GM12878 (cell line): ENCODE data around the gene IFRD2.
A peak's percentile ranks its signal among the peaks of the same experiment; 100 is the strongest.

Experiments used
- CEBPB ChIP-seq, 2 experiments: fragments of 150-350 bp in 1 of 2; IDR thresholded peaks; 2 replicates each; pipeline ENCODE4 v1.6.1; 2012 to 2014; ENCODE audit warnings: low read depth in 2 of 2, low read length in 2 of 2, borderline replicate concordance in 1 of 2, inconsistent platforms in 1 of 2
- CREM ChIP-seq: IDR thresholded peaks from 2 replicates; pipeline ENCODE4 v1.6.1; 2014; ENCODE audit warnings: antibody characterized with exemption, low read depth
- EP300 ChIP-seq, 2 experiments: fragments of 150-350 bp in 1 of 2; IDR thresholded peaks; 2 replicates each; pipeline ENCODE4 v1.6.1; 2011 to 2012; ENCODE audit warnings: low read depth in 2 of 2, low read length in 2 of 2, borderline replicate concordance in 1 of 2, improper control_type of control experiment in 1 of 2, inconsistent platforms in 1 of 2; ENCODE audit not compliant: control insufficient read depth in 1 of 2
- MYB ChIP-seq: fragments of 150-350 bp; IDR thresholded peaks from 2 replicates; pipeline ENCODE4 v1.6.1; 2014; ENCODE audit warnings: mild to moderate bottlenecking, low read depth, low read length, borderline replicate concordance
- POLR2A ChIP-seq: IDR thresholded peaks from 2 replicates; pipeline ENCODE4 v1.6.1; 2011; ENCODE audit warnings: low read depth, mild to moderate bottlenecking, low read length
- RCOR1 ChIP-seq: conservative IDR thresholded peaks from 2 replicates; pipeline ENCODE4 v1.6.1; 2012; ENCODE audit warnings: low read depth, low read length, improper control_type of control experiment
- RFX5 ChIP-seq: IDR thresholded peaks from 2 replicates; pipeline ENCODE4 v1.6.1; 2011; ENCODE audit warnings: low read depth, low read length, improper control_type of control experiment
- SMC3 ChIP-seq: IDR thresholded peaks from 2 replicates; pipeline ENCODE4 v1.6.1; 2011; ENCODE audit warnings: low read length, improper control_type of control experiment, borderline replicate concordance
- TARDBP ChIP-seq: IDR thresholded peaks from 2 replicates; pipeline ENCODE4 v1.6.1; 2016; ENCODE audit warnings: borderline replicate concordance
- TF ChIP-seq, protein P1 (sequence below), 3 experiments: IDR thresholded peaks in 2 of 3; conservative IDR thresholded peaks in 1 of 3; 2 replicates each; pipeline ENCODE4 v1.5.1; 2011; ENCODE audit warnings: low read depth in 3 of 3, low read length in 3 of 3, mild to moderate bottlenecking in 3 of 3, control low read depth in 2 of 3, moderate library complexity in 2 of 3, inconsistent platforms in 1 of 3, mixed read lengths in 1 of 3; ENCODE audit not compliant: control insufficient read depth in 2 of 3, insufficient read depth in 1 of 3; ENCODE audit errors: extremely low read depth in 1 of 3
- TF ChIP-seq, protein P2 (sequence below): fragments of 450-650 bp; IDR thresholded peaks from 2 replicates; pipeline ENCODE4 v1.6.1; 2016; ENCODE audit warnings: mild to moderate bottlenecking
- TF ChIP-seq, protein P3 (sequence below): IDR thresholded peaks from 2 replicates; pipeline ENCODE4 v1.6.1; 2012; ENCODE audit warnings: mild to moderate bottlenecking, low read depth, low read length
- TF ChIP-seq, protein P4 (sequence below): fragments of 450-650 bp; formaldehyde crosslinking; IDR thresholded peaks from 2 replicates; pipeline ENCODE4 v1.4.0; 2020; ENCODE audit warnings: mild to moderate bottlenecking, moderate library complexity

DNA sequence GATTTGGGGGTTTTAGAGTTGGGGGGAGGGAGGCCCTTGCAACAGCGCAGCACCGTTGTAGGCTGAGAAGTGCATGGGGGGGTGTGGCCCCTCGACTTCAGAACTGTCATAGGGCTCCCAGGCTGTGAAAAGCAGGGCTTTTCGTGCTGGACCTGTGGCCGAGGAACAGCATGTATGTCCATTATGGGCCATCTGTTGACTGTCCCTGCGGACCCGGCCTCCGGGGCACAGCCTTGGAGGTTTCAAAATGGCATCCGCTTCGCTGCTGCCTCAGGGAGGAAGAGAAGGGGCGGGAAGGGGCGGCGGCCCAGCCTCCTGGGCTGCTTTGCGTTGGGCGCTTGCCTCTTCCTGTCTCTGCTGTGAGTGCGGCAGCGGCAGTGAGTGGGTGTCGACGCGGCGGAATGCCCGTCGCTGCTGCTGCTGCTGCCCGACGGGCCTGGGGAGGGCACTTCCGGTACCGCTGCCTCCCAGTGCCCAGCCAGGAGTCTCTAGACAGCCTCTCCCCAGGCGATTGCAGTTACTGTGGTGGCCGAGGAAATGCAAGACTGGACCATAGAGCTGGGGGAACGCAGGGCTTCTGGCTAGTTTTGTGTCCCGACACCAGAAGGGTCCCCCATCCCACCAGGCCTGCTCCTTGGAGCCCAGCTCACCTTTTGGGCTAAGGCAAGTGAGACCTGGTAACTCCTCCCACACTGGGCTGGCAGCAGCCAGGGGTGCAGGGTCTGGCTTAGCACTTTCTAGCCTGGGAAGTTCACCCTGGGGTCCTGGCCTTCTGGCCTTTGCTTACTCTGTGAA lies 54.3 kb downstream of the IFRD2 start:
- TF ChIP-seq RCOR1: no peak
- TF ChIP-seq CREM: peak; percentile 68; the same call in 1 of the 2 replicates
- TF ChIP-seq, protein P1, sequence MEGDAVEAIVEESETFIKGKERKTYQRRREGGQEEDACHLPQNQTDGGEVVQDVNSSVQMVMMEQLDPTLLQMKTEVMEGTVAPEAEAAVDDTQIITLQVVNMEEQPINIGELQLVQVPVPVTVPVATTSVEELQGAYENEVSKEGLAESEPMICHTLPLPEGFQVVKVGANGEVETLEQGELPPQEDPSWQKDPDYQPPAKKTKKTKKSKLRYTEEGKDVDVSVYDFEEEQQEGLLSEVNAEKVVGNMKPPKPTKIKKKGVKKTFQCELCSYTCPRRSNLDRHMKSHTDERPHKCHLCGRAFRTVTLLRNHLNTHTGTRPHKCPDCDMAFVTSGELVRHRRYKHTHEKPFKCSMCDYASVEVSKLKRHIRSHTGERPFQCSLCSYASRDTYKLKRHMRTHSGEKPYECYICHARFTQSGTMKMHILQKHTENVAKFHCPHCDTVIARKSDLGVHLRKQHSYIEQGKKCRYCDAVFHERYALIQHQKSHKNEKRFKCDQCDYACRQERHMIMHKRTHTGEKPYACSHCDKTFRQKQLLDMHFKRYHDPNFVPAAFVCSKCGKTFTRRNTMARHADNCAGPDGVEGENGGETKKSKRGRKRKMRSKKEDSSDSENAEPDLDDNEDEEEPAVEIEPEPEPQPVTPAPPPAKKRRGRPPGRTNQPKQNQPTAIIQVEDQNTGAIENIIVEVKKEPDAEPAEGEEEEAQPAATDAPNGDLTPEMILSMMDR (IDR thresholded peaks at IDR 0.05 in 2 of 3, conservative IDR thresholded peaks at IDR 0.05 in 1 of 3; ENCODE audit: control insufficient read depth in 2 of 3, extremely low read depth in 1 of 3, insufficient read depth in 1 of 3, low read depth in 3 of 3, low read length in 3 of 3): no peak
- no peak for TF ChIP-seq TARDBP
- peak; percentile 86 for TF ChIP-seq POLR2A
- no peak for TF ChIP-seq SMC3
- TF ChIP-seq, protein P2, sequence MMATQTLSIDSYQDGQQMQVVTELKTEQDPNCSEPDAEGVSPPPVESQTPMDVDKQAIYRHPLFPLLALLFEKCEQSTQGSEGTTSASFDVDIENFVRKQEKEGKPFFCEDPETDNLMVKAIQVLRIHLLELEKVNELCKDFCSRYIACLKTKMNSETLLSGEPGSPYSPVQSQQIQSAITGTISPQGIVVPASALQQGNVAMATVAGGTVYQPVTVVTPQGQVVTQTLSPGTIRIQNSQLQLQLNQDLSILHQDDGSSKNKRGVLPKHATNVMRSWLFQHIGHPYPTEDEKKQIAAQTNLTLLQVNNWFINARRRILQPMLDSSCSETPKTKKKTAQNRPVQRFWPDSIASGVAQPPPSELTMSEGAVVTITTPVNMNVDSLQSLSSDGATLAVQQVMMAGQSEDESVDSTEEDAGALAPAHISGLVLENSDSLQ: peak; percentile 41
- TF ChIP-seq, protein P3, sequence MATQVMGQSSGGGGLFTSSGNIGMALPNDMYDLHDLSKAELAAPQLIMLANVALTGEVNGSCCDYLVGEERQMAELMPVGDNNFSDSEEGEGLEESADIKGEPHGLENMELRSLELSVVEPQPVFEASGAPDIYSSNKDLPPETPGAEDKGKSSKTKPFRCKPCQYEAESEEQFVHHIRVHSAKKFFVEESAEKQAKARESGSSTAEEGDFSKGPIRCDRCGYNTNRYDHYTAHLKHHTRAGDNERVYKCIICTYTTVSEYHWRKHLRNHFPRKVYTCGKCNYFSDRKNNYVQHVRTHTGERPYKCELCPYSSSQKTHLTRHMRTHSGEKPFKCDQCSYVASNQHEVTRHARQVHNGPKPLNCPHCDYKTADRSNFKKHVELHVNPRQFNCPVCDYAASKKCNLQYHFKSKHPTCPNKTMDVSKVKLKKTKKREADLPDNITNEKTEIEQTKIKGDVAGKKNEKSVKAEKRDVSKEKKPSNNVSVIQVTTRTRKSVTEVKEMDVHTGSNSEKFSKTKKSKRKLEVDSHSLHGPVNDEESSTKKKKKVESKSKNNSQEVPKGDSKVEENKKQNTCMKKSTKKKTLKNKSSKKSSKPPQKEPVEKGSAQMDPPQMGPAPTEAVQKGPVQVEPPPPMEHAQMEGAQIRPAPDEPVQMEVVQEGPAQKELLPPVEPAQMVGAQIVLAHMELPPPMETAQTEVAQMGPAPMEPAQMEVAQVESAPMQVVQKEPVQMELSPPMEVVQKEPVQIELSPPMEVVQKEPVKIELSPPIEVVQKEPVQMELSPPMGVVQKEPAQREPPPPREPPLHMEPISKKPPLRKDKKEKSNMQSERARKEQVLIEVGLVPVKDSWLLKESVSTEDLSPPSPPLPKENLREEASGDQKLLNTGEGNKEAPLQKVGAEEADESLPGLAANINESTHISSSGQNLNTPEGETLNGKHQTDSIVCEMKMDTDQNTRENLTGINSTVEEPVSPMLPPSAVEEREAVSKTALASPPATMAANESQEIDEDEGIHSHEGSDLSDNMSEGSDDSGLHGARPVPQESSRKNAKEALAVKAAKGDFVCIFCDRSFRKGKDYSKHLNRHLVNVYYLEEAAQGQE: no peak
- no peak for TF ChIP-seq CEBPB (IDR thresholded peaks at IDR 0.05; ENCODE audit: borderline replicate concordance in 1 of 2, low read depth in 2 of 2, low read length in 2 of 2)
- TF ChIP-seq EP300 (IDR thresholded peaks at IDR 0.05; ENCODE audit: borderline replicate concordance in 1 of 2, control insufficient read depth in 1 of 2, low read depth in 2 of 2, low read length in 2 of 2): no peak
- TF ChIP-seq, protein P4, sequence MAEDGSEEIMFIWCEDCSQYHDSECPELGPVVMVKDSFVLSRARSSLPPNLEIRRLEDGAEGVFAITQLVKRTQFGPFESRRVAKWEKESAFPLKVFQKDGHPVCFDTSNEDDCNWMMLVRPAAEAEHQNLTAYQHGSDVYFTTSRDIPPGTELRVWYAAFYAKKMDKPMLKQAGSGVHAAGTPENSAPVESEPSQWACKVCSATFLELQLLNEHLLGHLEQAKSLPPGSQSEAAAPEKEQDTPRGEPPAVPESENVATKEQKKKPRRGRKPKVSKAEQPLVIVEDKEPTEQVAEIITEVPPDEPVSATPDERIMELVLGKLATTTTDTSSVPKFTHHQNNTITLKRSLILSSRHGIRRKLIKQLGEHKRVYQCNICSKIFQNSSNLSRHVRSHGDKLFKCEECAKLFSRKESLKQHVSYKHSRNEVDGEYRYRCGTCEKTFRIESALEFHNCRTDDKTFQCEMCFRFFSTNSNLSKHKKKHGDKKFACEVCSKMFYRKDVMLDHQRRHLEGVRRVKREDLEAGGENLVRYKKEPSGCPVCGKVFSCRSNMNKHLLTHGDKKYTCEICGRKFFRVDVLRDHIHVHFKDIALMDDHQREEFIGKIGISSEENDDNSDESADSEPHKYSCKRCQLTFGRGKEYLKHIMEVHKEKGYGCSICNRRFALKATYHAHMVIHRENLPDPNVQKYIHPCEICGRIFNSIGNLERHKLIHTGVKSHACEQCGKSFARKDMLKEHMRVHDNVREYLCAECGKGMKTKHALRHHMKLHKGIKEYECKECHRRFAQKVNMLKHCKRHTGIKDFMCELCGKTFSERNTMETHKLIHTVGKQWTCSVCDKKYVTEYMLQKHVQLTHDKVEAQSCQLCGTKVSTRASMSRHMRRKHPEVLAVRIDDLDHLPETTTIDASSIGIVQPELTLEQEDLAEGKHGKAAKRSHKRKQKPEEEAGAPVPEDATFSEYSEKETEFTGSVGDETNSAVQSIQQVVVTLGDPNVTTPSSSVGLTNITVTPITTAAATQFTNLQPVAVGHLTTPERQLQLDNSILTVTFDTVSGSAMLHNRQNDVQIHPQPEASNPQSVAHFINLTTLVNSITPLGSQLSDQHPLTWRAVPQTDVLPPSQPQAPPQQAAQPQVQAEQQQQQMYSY (CRISPR knock-in tag): no peak
- no peak; the same call in 1 of the 2 replicates for TF ChIP-seq RFX5
- no peak for TF ChIP-seq MYB
